HG02938 (cell line): ENCODE measurements around the gene C19orf67.

Experiments
- ATAC-seq: cut with Tn5 transposase; IDR thresholded peaks from one replicate; pipeline ENCODE4 v1.9.1; 2021; ENCODE audit warnings: mild to moderate bottlenecking, moderate library complexity; ENCODE audit not compliant: unreplicated experiment

C19orf67 gene

DNA sequence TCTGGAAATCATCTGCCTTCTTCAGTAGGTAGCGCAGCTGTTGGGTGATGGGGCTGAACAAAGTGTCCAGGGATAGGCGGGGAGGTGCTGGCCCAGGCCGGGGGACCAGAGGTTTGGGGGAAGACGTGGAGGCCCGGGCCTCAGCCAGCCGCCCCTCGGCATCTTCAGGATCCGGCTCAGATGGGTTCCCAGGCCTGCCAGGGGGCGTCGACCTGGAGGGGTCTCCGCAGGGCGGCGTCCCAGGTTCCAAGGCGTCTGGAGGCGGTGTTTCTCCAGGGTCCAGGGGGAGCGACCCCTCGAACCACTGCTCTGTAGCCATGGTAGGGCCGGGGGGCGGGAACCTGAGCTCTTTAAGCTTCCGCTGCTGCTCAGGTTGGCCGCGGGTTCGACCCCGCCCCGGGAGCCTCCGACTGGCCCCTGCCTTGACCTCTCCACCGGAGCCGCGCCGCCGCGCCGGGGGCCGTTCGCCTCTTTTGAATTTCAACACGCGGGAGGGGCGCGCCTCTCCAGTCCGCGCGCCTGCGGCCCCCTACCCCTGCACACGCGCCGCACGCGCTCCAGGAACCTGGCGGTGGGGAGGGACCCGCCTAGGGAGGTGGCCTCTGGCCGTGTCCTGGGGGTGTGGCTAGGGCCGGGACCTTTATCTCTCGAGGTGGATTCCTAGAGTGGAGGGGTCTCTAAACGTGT is at the start of gene C19orf67:
Gene C19orf67 (minus strand): TSS at position 475 of the 687 bp plus-strand sequence. CDS start 156 bp downstream, at position 319.
- ATAC-seq = no peak

DNA sequence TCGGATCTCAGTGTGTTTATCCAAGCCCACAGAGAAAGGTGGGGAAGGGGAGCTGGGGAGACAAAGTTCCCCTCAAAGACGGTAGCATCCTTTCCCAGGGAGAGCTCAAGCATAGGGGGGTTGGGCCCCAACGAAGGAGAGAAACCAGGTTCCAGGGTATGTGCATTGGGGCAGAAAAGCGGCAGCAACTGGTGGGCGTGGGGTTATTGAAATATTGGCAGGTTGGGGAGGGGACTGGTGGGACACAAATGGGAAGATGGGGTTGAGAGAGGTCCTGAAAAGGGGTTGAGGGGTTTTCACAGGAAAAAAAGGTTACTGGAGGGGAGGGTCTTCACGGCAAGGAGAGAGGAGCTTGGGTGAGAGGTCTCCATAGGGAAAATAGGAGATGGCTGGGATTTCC is 49.8 kb upstream of the C19orf67 start:
- ATAC-seq = no peak

DNA sequence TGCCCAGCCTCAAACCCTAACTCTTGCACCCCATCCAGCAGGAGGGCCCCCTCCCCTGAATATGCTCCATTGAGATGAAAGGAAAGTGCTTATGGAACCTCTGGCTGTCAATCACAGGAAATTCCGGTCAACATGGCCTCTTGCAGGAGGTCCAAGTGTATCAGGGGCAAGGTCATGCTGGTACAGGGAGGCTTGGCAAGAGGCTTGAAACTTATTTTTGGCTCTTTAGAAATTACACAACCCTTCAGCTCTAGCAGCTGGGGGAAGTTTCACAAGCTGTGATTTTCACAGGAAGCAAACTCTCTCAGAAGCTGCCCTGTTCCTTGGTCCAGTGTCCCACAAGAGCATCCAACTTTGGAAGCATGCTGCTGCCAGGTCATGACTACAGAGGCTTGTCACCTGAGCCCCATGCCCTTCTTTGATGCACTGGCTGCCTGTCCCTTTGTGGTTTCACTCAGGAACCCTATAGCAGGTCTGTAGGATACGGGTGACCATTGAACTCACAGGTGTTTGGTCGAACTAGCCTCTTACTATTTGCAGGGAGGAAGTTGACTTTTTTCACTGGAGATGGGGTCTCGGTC is 42.4 kb upstream of the C19orf67 start:
- no peak for ATAC-seq

DNA sequence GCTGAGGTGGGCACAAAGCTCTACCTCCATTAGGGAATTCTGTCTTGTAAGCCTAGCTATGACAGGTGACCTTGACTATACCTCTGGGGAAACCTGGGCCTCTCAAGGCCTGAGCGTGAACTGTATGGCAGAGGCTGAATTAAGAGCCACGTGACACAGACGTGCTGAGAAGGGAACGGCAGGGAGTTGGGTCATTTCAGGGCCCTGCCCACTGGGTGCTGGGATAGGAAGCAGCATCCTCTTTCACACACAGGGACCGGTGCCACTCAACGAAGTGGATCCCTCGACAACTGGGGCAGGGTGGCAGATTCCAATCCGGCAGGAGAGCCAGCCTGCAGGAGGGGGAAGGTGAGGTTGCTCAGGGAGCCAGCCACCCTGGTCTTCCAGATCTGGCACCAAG is 41.6 kb upstream of the C19orf67 start:
- ATAC-seq = no peak

DNA sequence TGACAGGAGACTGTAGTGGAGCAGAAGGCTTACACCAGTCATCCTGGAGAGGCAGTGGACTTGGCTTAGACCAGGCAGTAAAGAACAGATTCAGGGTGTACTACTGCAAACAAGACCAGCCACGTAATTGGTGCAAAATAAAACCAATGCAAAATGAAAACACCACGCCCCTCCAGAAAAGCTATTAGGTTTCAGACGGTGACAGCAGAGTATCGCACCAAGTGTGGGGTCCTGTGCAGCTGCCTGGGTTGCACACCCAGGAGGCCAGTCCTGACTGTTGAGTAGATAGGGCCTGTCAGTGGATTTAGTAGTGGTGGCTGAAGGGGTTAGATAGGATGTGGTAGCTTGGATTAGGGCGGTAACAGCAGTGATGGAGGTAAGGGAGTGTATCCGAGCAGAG is 37.3 kb upstream of the C19orf67 start:
- ATAC-seq = no peak

DNA sequence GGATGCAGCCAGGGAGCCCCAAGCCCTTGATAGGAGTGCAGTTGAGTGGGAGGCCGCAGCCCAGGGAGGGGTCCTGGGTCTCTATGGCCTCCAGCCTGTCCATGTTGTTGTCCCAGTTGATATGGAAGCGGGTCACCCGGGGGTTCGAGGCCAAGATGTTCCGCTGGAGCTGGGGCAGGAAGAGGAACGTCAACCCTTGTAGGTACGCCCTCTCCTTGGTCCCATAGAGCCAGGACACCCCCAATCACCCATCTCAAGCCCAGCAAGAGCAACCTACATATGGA is 34.9 kb upstream of the C19orf67 start:
- no peak for ATAC-seq

DNA sequence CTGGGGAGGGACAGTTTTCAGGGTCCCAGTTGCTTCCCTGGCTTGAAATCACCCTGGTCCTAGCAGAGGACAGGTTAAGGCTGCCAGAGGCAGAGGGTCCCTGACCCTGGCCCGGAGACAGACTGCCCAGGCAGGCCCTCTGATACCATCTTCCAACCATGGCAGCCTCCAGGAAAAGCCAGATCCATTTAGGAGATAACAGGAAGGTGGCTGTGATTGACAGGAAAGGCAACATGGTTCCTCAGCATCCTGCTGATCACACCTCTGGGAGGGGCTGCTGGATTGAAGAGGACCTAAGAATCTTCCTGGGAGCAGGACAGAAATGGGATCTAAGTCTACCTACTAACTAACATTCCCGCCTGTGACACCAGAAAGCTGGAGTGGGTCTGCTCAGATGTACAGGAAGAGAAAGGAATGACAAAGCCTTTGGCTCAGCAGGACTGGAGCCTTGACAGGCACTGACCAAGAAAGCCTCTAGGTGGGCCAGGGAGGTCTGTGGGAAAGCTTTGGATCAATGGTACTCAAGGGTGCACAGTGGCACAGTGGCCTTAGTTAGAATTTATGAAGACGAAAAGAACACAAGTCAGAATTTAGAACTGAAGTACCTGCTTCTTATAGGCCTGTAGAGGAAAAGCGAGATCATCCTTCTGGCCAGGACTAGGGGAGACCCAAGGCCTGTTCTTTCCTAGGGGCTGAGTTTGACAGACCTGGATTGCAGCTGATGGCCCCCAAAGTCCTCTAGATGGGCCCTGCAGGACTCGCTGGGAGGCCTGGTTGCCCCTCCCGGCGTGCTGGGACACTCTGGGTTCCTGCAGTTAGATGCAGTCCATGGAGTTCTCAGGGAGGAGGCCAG is 34.3 kb upstream of the C19orf67 start:
- no peak for ATAC-seq

DNA sequence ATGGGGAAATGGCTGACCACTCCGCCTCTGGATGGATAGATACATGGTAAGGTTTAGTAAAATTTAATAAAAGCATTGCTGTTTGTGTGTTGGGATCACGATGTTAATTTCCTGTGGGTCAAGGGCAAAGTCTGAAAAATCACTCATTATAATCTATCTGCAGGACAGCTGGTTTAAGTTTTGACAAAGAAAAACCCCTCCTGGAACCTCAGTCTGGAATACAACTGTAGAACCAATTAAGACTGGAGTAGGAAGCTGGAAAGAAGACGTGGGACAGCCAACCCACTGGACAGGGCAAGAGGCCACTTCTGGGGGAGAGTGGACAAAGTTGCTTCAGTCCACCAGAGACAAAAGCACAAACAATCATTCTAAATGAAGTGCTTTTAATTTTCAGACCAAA is 33.6 kb upstream of the C19orf67 start:
- no peak for ATAC-seq

DNA sequence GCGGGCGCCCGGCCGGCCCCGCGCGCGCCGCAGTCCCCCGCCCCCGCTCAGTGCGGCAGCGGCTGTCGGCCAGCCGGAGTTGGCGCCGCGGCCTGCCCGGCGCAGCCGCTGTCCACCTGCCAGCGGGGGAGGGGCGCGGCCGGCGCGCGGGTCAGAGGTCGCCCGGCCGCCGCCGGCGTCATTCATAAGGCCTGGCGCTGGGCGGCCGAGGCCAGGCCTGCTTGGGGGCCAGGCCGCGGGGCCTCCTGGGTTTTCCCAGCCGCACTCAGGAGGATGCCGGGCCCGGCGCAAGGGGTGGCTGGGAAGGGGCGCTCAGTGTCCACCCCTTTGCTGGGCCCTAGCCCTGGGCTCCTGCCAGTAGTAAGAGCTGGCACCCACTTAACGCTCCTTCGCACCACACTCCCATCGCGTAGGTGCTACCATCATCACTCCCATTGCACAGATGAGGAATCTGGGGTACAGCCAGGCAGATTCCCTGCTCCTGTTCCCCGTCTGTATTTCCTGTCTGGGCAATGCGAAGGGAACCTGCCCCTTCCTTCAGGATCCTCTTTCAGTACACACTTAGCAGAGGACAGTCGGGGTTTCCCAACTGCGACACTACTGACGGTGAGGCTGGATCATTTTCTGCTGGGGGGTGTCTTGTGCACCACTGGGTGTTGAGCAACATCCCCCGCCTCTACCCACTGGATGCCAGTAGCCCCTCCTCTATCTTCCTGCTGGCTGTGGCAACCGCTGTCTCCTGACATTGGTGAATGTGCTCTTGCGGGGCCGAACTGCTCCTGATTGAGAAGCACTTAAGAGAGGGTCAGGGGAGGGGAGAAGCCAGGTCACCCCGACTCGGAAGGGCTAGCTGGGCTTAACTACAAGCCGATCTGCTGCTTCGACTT is 32.8 kb upstream of the C19orf67 start:
- no peak for ATAC-seq

DNA sequence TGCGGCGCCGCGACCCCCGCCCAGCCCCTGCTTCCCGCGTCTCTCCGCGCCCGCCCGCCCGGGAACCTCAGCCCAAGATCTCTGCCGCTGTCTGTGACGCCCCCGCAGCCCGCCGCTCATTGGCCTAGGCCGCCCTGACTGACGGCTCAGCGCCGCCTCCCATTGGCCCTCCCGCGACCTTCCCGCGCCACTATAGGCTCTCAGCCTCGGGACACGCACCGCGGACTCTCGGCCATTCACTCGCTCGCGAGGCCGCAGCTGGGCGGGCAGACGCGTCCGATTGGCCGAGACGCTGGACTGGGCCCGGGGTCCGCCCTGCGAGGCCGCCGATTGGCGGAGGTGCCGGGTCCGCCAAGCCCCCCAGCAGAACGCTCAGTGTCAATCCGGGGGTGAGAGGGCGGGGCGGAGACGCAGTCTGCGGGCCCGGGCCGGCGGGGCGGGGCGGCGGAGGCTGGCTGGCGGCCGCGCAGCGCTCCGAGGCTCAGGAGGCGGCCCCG is 32.1 kb upstream of the C19orf67 start, which contains the start of gene PRKACA:
Gene PRKACA (minus strand): TSS at position 95 of the 497 bp plus-strand sequence. CDS start 215 bp downstream, outside the sequence.
- peak; percentile 87 for ATAC-seq

DNA sequence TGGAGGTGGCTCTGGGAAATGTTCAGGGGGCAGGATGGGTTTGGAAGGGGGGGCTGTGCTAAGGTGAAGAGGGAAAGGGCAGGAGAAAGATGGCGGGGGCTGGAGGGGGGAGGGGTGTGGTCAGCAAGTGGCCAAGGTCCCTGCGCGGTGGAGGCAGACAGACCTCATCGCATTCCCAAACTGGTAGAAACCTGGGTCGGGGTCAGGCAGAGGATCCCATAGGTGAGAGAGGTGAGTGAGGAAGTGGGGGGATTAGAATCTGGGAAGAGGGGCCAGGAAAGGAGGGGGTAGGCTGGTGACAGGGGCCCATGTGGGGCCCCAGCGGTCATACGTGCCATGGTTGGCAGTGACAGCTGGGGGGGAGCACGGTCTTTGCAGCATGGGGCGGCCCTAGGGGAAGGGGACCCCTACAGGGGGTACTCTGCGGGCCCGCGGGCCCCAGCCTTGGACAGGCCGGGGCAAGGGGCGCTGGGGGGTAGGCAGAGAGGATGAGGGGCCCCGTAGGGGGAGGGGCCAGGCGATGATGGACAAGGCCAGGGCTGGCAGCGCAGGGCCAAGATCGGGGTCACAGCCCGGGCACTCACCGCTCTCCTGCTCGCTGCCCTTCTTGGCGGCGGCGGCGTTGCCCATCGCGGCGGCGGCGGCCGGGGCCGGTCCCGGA is 31.5 kb upstream of the C19orf67 start:
- ATAC-seq = no peak

DNA sequence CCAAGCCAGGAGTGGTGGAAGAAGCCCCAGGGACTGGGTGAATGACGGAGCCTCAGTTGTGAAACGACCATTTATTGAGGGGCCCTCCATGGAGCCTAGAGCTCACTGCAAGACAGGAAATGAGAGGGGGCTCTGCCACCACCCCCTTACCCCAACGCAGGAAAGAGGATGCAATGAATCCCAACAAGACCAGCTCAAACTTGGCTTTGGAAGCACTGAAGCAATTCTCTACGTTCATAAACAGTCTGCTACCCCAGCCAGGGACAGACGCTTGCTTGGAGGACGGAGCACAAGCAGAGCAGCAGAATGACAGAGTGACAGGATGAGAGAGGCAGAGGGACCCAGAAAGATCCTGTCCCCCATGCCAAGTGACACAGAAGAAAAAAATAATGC is 30.9 kb upstream of the C19orf67 start:
- no peak for ATAC-seq

DNA sequence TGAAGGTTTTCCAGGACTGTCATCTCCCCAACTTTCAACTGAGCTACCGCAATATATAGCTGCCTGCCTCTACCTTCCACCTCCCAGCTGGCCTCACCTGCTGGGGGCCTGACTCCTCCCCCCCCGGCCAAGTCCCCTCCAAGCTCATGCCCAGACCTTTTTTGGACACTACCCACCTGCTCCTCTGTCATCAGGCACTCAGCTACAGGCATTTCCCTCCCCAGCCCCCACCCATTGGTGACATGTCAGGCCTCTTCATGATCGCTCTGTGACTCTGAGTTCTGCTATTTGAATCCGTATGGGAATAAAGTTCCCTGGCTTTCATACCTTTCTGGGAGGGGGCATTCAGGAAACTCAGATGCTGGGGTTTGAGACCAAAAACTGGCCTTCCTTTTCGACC is 30.2 kb upstream of the C19orf67 start:
- ATAC-seq = no peak

DNA sequence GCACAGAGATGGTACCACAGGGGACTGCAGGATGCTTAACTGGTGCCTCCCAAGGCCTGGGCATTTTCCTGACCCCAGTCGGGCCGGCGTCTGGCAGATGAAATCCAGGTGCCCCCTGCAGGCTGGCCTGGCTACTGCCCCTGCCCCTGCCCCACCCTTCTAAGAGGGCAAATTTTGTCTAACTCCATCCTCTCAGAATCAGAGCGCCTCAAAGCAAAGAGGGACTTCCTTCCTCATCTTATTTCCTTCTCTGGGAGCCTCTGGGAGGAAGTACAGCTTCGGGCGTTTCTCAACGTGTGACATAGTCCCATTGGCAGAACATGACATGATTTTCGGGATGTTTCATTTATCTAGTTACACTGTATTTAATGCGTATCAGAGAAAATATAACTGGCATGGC is 29.3 kb upstream of the C19orf67 start:
- ATAC-seq = no peak

DNA sequence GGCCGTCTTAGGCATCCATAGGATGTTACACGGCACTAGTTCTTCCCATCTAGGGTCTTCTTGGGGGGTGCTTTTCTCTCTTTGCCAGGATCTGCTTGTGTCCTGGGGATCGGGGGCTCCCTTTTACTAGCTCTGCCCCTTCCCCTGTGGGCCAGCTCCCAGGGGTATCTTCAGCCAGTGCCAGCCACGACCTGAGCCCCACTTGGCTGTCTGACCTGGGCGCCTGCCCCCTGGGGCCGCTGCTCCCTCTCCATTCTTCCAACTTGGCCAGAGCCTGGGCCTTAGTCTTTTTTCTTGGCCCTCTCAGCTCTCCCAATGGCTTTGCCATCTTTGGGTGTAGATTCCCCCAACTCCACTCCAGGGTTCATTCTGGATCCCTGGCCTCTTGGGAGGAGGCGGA is 28.9 kb upstream of the C19orf67 start:
- no peak for ATAC-seq

DNA sequence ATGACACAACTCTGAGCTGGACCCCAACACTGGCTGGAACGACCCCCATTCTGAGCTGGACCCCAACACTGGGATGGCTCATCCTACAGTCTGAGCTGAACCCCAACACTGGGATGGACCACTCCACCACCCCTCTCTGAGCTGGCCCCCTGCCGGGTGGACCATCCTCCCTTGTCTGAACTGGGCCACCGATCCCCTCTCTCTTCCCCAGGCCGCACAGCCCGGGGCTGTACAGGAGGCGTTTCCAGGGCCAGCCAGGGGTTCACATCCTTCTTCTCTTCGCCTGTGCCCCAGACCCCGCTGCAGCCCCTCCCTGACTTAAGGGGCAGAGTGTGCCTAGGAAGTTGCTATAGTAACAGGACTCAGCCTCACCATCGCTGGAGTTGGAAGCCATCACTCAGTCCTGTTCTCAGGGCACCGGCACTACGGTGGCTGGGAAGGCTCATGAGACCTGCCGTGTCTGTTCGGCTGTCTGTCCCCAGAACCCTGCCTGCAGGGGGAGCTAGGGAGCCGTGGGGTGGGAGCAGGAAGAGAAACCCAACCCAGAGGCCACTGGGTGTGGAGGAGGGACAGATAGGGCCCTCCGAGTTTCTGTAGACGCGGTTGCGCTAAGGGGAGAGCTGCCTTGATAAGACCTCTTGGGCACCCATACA is 28.3 kb upstream of the C19orf67 start:
- ATAC-seq = no peak

DNA sequence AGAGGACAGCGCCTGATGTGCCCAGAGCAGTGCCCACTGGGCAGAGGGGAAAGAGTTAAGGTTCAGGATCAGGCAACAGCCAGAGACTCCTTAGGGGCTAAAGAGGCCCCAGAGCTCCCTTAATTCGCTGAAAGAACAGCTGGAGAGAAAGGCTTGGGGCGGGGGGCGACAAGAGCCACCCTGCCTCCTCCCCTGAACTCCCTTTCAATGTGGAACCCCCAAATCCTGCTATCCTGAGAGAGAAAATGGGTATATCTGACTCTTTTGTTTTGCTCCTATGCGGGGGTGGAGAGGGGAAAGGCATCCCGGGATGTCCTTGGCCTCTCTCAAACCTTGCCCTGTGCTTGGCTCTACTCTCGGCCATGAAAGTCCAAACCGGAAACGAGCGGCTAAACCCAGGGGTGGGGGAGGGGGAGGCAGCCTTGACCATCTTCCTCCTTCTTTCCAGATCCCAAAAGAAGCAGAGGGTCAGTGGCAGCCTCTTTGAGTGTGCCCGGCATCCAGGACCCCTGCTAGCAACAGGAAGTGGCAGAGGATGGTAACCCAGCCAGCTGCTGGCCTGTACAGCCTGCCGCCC is 27.3 kb upstream of the C19orf67 start:
- no peak for ATAC-seq

DNA sequence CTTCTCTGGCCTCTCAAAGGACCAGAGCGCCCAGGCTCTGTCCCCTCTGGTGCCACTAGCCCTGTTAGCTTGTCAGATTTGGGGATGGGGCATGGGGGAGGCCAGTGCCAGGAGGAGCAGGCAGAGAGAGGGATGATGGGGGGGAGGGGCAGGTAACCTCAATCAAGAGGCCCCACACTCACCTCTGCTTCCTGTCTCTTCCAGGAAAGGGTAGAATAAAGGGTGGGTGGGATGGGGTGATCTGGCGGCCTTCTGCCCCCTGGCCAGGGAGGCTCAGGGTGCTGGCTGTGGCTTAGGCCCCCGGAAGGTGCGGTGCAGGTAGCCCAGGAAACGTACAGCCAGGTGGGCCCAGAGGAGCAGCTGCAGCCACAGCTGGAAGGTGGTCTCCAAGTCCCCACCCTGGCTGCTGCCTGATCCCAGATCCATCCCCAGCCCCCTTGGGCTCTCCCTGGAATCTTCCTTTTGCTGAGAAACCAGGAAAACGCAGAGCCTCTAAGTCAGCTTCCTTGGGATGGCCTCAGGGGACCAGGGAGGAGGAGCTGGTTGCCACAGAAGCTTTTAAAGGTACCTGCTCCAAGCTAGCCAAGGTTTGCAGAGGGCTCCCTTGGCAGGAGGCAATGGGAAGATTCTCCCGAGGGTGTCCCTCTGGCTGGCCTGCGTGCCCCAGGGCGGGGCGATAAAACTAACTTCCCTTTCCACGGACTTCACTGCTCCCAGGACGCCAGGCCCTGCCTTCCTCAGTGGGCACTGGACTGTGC is 26.6 kb upstream of the C19orf67 start:
- no peak for ATAC-seq

DNA sequence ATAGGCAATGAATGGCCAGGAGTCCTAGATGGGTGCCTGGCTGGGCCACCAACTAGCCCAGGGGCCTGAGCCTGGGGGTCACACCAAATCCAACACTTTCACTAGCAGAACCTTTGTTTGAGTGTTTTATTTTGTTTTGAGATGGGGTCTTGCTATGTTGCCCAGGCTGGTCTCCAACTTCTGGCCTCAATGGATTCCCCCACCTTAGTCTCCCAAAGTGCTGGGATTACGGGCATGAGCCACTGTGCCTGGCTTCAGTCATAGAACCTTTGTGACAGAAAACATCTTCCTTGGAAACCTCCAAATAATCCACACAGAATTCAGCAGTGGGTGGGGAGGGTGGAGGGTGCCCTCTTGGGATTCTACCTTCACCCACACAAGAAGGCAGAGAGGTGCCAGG is 25.9 kb upstream of the C19orf67 start:
- ATAC-seq = no peak
